ENCODE data around the gene CLTA.

- TF ChIP-seq CTCF (optimal IDR thresholded peaks at IDR 0.05 in 1 of 3, IDR thresholded peaks at IDR 0.05 in 1 of 3, conservative IDR thresholded peaks at IDR 0.05 in 1 of 3; ENCODE audit: extremely low read depth in 1 of 3, insufficient read depth in 2 of 3, low read length in 3 of 3), result no peak
- TF ChIP-seq EZH2 (IDR thresholded peaks at IDR 0.05; ENCODE audit: low read length), result no peak
Measured at GRCh38 chr9:36258996-36259533, 68.3 kb downstream of the CLTA start.
